ENCODE results near the gene MDC1.
"Not testable (repeated sequence)": the region's sequence is repeated elsewhere in the genome, so short reads cannot be mapped to it uniquely, and the experiment has no call there.

Gene MDC1

DNA sequence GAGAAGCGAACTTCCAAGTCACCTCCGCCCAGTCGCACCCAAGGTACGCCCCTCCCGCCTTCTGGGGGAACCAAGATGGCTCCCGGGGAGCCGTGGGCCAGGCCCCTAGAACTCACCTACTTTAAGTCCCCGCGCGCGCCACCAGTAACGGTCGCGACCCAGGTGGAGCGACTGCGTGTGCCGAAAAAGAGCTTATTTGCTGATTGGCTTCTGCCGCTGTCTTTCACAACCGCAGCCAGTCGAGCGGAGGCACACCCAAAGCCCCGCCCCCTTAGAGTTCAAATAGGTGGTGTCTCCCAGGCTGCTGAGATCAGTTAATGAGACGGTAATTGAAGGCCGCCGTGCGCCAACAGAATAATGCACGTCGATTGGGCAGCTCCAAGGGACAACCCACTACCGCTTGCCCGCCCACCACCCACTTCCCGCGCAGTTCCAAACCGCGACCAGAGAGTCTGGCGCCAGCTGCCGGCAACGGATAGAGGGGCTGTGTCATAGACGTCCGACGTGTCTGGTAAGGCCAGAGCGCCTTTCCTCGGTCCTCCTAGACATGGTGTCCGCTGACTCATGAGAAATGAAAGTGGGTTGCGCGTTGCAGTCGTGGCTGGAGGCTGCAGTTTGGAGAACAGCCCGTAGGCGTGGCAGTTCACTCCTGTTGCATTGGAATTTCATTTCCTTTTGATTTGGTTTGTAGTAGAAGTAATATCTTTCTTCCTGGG lies at the start of gene MDC1:
Gene MDC1, minus strand, starts transcription at position 153 of the 716 bp plus-strand sequence. CDS start 2,106 bp downstream, outside the sequence.
- peak; percentile 96 for DNase-seq

DNA sequence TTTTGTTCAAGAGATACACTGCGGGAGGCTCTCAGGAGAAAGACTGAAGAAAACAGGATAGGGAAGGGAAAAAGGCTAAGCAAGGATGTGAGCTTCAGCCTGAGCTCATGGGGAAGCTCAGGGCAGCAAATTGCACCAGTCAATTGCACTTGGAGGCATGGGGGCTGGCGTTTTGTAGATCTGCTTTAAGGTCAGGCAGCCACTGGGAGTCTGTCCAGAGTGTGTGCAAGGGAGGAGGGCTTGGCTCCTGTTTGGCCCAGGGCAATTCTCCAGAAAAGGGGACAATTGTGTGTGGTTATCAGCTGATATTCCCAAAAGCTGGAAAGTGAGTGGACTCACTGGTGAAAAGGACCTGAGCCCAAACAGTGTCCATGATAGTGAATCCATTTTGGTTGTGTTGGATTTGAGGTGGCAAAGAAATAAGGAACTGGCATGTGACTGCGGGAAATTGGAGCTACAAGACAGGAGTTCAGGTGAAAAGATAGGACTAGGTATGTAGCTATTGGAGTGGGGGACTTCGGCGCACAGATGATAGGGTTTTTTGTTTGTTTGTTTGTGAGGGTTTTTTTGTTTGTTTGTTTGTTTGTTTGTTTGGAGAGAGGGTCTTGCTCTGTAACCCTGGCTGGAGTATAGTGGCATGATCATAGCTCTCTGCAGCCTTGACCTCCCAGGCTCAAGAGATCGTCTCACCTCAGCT lies 49.5 kb upstream of the MDC1 start:
- no peak for DNase-seq

DNA sequence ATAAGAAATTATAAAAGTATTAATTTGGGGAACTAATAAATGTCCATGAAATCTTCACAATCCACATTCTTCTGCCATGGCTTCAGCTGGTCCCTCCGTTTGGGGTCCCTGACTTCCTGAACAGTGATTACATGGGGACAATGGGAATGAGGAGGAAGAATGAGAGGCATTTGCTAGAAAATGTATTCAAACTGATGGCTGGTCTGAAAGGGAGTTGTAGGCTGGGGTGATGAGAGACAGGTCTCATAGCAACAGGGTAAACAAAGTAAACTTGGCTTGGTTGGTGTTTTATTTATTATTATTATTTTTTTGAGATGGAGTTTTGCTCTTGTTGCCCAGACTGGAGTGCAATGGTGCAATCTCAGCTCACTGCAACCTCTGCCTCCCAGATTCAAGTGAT lies 48.4 kb upstream of the MDC1 start:
- not testable (repeated sequence) for DNase-seq

- DNase-seq, result not testable (repeated sequence)
Measured at GRCh38 chr6:30764490-30765043, 47.5 kb upstream of the MDC1 start.

DNA sequence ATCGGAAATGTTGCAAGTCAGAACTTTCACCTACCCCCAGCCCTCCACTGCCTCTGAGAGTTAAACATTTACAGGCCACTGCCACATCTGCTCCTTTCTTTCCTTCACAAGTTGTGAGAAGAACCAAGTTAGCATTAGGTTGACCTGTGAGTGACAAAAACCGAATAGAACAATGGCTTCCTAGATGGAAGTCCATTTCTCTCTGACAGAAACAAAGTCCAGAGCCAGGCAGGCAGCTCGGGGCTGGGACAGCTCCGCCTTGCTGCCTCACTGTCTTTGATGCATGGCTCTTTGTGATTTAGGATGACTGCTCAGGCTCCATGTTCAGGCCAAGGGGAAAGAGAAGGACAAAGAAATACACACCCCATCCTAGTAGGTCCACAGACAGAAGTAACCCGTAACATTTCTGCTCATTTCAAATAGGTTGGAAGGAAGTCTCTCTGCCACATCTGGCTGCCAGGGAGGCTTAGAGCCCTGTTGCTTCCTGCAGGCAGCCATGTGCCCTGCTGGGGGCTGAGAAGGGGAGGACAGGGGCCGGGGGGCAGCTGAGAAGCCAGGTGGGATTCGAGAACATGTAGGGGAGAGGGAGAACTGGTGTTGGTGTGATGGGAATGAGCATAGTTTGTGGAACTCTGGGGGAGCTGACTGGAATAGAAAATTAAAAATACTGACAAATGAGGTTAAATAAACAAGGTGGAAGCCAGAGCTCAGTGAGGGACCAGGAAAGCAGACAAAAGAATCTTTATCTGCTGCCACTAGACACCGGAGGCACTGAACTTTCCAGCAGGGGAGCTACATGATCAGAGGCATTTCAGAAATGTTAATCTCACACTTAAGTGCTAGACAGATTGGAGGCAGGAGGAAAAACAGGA lies 46.8 kb upstream of the MDC1 start:
- no peak for DNase-seq

DNA sequence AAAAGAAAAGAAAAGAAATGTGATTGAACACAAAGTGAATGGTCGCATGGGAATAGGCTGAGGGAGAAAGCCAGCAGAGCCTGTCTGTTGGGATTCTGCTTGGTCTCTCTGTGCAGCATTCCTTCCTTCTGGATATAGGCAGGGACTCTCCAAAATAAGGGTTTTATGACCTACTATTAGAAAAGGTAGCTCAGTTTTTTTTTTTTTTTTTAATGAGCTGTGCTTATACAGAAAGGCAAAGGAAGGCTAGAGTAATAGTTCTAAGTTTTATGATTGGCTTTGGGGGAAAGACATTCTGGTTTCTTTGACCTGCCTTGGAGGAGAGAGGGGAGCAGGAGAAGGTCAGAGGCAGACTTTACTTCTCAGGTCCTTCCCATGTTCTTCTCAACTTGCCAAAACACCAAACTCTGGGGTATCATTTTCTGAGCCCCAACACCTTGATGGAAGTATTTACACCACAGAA lies 46.1 kb upstream of the MDC1 start:
- no peak for DNase-seq

DNA sequence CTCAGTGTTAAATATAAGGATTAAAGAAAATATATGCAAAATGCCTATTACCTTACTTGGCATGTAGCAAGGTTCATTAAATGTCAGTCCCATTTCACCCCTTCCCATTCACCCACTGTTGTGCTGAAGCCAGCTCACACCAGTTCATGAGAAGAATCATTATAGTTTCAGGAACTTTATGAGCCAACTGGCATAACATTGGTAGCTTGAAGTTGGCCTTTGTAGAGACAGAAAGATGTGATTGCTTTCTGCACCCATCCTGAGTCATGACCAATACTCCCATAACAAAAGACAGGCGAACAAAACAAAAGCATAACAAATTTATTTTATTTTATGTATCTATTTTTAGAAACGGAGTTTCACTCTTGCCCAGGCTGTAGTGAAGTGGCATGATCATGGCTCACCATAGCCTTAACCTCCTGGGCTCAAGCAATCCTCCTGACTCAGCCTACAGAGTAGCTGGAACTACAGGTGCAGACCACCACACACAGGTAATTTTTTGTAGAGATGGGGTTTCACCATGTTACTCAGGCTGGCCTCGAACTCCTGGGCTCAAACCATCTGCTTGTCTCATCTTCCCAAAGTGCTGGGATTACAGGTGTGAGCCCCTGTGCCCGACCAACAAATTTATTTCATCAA lies 44.8 kb upstream of the MDC1 start:
- DNase-seq, result no peak

DNA sequence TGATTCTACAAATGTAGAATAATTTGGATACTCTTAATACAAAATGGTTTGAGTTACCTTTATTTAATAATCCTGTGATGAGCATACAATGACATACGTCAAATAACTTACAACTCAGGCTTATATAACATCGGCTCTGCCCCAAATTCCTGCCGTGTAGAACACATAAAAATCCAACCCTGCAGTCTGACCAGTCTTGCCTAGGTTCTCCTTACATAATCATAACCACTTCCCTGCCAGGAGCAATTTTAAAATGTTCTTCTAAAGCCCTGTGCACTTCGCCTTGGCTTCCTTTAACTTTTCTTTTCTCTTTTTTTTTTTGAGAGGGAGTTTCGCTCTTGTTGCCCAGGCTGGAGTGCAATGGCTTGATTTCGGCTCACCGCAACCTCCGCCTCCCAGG lies 43.5 kb upstream of the MDC1 start:
- DNase-seq, result no peak

DNA sequence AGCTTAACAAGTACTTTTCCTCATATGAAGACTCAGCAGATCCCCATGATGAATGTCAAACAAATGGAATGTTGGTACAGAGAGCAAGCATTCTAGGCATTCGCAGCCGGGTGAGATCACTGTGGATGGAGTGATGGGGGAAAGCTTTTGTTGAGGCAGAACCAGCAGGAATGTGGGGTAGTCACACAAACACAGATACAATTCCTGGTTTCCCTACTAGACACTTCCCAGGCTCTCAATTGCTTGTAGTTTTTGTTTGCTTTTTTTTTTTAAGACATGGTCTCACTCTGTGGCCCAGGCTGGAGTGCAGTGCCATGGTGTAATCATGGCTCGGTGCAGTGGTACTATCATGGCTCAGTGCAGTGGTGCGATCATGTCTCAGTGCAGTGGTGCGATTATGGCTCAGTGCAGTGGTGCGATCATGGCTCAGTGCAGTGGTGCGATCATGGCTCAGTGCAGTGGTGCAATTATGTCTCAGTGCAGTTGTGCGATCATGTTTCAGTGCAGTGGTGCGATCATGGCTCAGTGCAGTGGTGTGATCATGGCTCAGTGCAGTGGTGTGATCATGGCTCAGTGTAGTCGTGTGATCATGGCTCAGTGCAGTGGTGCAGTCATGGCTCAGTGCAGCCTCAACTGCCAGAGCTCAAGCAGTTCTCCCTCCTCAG lies 42.6 kb upstream of the MDC1 start:
- DNase-seq, result no peak

- no peak for DNase-seq
Measured at GRCh38 chr6:30757261-30757904, 40.3 kb upstream of the MDC1 start.

DNA sequence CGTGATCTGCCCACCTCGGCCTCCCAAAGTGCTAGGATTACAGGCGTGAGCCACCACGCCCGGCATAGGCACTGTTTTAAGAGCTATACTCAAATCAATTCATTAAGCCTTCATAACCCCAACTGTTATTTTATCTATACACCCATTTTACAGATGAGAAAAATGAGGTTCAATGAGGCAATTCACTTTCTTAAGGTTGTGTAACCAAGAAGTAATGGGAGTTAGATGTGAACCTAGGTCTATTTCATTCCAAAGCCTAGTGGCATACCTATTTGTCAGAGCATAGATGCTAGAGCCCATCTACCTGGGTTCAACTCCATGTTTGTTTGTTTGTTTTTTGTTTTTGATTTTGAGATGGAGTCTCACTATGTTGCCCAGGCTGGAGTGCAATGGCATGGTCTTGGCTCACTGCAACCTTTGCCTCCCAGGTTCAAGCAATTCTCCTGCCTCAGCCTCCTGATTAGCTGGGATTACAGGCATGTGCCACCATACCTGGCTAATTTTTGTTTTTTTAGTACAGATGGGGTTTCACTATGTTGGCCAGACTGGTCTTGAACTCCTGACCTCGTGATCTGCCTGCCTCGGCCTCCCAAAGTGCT lies 39.4 kb upstream of the MDC1 start:
- DNase-seq, result not testable (repeated sequence)

DNA sequence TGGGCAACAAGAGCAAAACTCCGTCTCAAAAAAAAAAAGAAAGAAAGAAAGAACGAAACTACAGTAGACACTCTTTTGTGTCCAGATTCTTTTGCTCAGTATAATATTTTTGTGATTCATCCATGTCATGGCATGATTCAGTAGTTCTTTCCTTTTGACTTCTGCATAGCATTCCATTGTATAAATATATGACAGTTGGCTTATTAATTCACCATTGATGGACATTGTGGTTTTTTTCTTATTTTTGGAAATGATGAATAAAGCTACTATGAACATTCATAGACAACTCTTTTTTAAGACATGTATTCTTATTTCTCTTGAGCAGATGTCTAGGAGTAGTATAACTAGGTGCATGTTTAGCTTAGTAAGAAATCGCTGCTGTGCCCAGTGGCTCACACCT lies 37.5 kb upstream of the MDC1 start:
- DNase-seq, result no peak

DNA sequence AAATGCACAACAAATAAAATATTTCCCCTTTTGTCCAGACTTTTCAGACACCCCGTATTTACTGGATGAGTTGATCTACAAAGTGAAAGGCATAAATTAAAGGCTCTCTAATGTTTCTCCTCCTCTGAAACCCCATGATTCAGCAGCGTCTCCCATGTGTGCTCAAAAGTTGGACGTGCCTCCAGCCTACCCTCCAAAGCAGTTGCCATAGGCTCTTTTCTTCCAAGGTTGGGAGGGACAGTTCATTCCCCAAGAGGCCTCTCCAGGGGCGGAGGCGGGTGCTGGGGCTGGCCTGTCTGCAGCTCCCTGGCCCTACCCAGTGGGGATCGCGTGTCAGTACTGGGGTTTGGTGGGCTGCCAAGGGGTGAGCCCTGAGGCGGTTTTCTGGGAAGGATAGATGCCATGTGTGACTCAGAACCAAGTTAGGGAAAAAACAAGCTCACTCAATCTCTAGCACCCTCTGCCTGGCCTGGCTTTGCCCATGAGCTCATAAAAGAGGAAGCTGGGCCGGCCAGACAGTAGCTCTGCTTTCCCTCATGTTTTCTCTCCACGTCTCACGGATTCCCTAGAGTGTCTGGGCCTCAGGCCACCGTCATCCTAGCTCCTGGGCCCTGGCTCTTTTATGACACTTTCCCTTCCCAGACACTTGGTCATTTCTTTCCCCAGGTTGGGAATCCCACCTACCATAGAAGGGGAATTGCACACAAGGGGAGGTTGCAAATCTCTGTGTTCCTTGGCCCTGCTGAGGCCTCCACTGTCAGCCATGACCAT lies 35.3 kb upstream of the MDC1 start:
- DNase-seq, result no peak

DNA sequence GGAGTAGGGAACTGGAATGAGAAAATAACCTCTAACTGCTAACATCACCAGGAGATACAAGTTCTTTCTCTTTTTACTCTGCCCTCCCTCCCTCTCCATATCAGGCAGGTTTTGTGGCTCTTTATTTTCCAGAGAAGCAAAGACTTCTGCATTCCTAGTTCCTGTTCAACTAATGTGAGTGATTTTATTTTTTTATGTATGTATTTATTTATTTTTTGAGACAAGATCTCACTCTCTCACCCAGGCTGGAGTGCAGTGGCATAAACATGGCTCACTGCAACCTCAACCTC lies 33.2 kb upstream of the MDC1 start:
- no peak for DNase-seq

DNA sequence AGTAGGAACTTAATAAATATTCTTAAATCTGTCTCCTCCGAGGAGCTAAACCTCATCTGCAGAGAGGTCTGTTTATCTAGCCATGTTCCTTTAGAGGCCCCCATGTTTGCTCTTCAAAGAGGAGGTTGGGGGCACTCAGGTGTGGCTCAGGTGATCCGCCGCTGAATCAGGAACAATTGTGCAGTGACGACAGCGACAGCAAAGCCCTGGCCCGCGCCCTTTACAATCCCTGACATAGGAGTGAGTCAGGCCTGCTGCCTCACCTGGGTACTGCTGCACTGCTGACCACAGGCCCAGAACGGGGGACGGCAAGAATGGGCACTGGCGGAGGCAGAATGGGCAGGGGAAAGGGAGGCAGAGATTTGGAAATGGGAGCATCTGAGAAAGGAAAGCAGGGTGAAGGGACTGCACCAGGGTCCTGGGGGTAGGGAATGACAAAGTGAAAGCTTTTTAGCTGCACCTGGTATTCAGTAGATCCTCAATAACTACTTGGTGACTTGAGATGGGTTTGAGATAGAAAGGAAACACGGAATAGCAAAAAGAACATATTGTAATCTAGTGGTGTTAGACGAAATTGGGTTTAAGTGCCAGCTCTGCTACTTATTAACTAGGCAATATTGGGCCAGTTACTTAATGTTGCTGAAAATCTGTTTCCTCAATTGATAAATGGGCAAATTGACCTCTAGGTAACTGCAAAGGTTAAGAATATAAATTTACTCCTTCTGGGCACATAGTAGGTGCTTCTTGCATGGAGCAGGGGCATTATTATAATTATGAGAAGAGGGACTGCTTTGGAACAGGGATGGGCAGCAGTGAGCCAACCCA lies 32.7 kb upstream of the MDC1 start:
- DNase-seq, result no peak

GRCh38 chr6:30748851-30749540 lies 31.9 kb upstream of the MDC1 start:
- no peak for DNase-seq

GRCh38 chr6:30747902-30748769 lies 31.1 kb upstream of the MDC1 start:
- no peak for DNase-seq

- no peak for DNase-seq
Measured at GRCh38 chr6:30747300-30747687, 30.2 kb upstream of the MDC1 start.

Data from activated CD4-positive, CD25-positive, alpha-beta regulatory T cell treated with anti-CD3 and anti-CD28 coated beads, Interleukin-2, amount 50 U/mL, for 72 hours (primary cell).